Transverse colon (tissue), 4 donors: ENCODE results near the gene PRR3. TPM values are rescaled to one million over a fixed set of nuclear protein-coding genes. Genes with fewer than 3 reads are reported as not detected.
A peak's percentile ranks its signal among the peaks of the same experiment; 100 is the strongest.
"Not testable (repeated sequence)": the region's sequence is repeated elsewhere in the genome, so short reads cannot be mapped to it uniquely, and the experiment has no call there.

Source experiments
- DNase-seq: peaks from one replicate; pipeline ENCODE4 v3.0.0-alpha.2; 2019
- H3K27ac ChIP-seq, 4 donors: fragments of 200-600 bp; sonication (generic); 2 replicates each; pipeline ENCODE4 v1.5.1; 2016 to 2018; ENCODE audit warnings: inconsistent platforms in 4 of 4
- H3K27me3 ChIP-seq: fragments of 200-600 bp; sonication (generic); 2 replicates; pipeline ENCODE4 v1.5.1; 2017; ENCODE audit warnings: inconsistent platforms
- H3K36me3 ChIP-seq, 4 donors: fragments of 200-600 bp; sonication (generic); 2 replicates each; pipeline ENCODE4 v1.5.1; 2017 to 2019; ENCODE audit warnings: inconsistent platforms in 4 of 4
- H3K4me1 ChIP-seq, 4 donors: fragments of 200-600 bp; sonication (generic); 2 replicates each; pipeline ENCODE4 v1.5.1; 2017 to 2020; ENCODE audit warnings: inconsistent platforms in 4 of 4
- H3K4me3 ChIP-seq, 4 donors: fragments of 200-600 bp; sonication (generic); 1 replicate in 1 of 4; 2 replicates in 3 of 4; pipeline versions ENCODE4 v1.5.1 to v1.6.1; 2017 to 2019; ENCODE audit warnings: inconsistent platforms in 4 of 4
- H3K9me3 ChIP-seq, 2 donors: fragments of 200-600 bp; sonication (generic); 2 replicates each; pipeline ENCODE4 v1.5.1; 2017 to 2019; ENCODE audit warnings: inconsistent platforms in 2 of 2
- CTCF ChIP-seq, 5 experiments: fragments of 200-600 bp in 3 of 5; fragments of 450-650 bp in 2 of 5; sonication (generic) in 3 of 5; IDR thresholded peaks; 1 replicate in 2 of 5; 2 replicates in 3 of 5; pipeline ENCODE4 v1.5.1; 2016 to 2017; ENCODE audit warnings: antibody characterized with exemption in 5 of 5, inconsistent platforms in 3 of 5, mild to moderate bottlenecking in 2 of 5, moderate library complexity in 1 of 5
- EP300 ChIP-seq: sonication (generic); formaldehyde crosslinking; IDR thresholded peaks from one replicate; pipeline ENCODE4 v1.6.1; 2017; ENCODE audit warnings: antibody characterized with exemption, low read depth
- POLR2A ChIP-seq: fragments of 450-650 bp; IDR thresholded peaks from one replicate; pipeline ENCODE4 v1.6.1; 2016; ENCODE audit warnings: antibody characterized with exemption, mild to moderate bottlenecking, moderate library complexity
- POLR2AphosphoS5 ChIP-seq, 3 donors: sonication (generic); formaldehyde crosslinking; IDR thresholded peaks; one replicate each; pipeline ENCODE4 v1.6.1; 2016; ENCODE audit warnings: antibody characterized with exemption in 3 of 3
- WGBS, 2 donors: methylation state at CpG; one replicate each; pipeline ENCODE4 v1.1.5; 2018; ENCODE audit warnings: low coverage in 1 of 2; 5-methylcytosine and 5-hydroxymethylcytosine counted together
- in situ Hi-C, 4 donors: fragments of 200-750 bp; cut with MboI; loops; one replicate each; pipeline versions ENCODE4 v1.15.0 to v1.15.1; 2017; ENCODE audit warnings: low sequenced_read_pairs in 3 of 4, low pct_ligation_motif_present in 1 of 4, low pct_unique_long_range_greater_than_20kb in 1 of 4
- intact Hi-C: fragments of 100-400 bp; cut with DNase I; formaldehyde crosslinking; loops from one replicate; pipeline ENCODE4 v1.15.1; 2023; ENCODE audit warnings: low total_unique reads
- total RNA-seq, 4 donors: library from RNA; depleted of rRNA; stranded (reverse); fragments of >200 nt; gene quantifications; one replicate each; pipeline ENCODE4 v1.1.0, GENCODE V29; 2016

Gene PRR3
- total RNA-seq, 4 donors from 2014 or later = 2.2 to 10.1 (median 5.0) TPM

GRCh38 chr6:30521082-30521481 is 36.0 kb upstream of the PRR3 start:
- 27% methylated on average over 7 of the region's 7 CpGs; no CpG with 5 or more reads in 1 of the 2 donors for whole genome bisulfite sequencing, 2 donors
- H3K27ac ChIP-seq = peak overlapping the region; percentile 74 to 86 (median 78)
- intact Hi-C loops = not testable (repeated sequence)

GRCh38 chr6:30521952-30522351 is 35.1 kb upstream of the PRR3 start:
- DNase-seq, in situ Hi-C loops, H3K9me3 ChIP-seq, H3K27me3 ChIP-seq, H3K4me3 ChIP-seq, intact Hi-C loops, H3K36me3 ChIP-seq: not testable (repeated sequence)
- 88 to 93% methylated on average over 5 of the region's 5 CpGs for WGBS, 2 donors
- H3K27ac ChIP-seq = peak overlapping the region in 2 of 4 donors; percentile 74 to 86
- H3K4me1 ChIP-seq = peaks cover 9 to 25% (median 18%) of the 10 kb centered on the region in 4 donors

More at GRCh38 chr6:30521082-30521481, 36.0 kb upstream of the PRR3 start:
- in situ Hi-C loops, H3K27me3 ChIP-seq, H3K36me3 ChIP-seq, H3K9me3 ChIP-seq, H3K4me3 ChIP-seq: not testable (repeated sequence)
- DNase-seq = peak; percentile 76
- peaks cover 9 to 29% (median 19%) of the 10 kb centered on the region in 4 donors for H3K4me1 ChIP-seq
- TF ChIP-seq POLR2A = peak; percentile 44
- TF ChIP-seq POLR2AphosphoS5 (IDR thresholded peaks at IDR 0.05) = peak in 2 of 3 donors; percentile 18 to 26

GRCh38 chr6:30526444-30526843 is 30.7 kb upstream of the PRR3 start:
- peaks cover 4 to 33% (median 6%) of the 10 kb centered on the region in 4 donors for H3K4me1 ChIP-seq
- H3K27me3 ChIP-seq, H3K36me3 ChIP-seq, H3K27ac ChIP-seq, DNase-seq, H3K4me3 ChIP-seq, in situ Hi-C loops, H3K9me3 ChIP-seq, intact Hi-C loops: not testable (repeated sequence)
- 97 to 100% methylated on average over 2 to 3 of the region's 3 CpGs for WGBS, 2 donors

DNA sequence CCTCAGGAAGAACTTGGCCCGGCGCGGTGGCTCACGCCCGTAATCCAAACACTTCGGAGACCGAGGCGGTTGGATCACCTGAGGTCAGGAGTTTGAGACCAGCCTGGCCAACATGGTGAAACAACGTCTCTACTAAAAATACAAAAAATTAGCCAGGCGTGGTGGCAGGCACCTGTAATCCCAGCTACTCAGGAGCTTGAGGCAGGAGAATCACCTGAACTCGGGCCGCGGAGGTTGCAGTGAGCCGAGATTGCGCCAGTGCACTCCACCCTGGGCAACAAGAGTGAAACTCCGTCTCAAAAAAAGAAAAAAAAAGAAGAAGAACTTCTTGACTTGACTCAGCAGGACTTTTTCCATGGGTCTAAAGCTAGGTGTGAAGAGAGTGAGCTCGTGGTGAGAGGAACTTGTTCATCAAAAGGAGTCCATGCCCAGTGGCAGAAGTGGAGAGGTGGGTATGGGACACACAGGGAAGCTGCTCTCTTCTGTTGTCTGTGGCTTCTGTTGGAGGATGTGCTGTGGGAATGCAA is 27.7 kb upstream of the PRR3 start:
- intact Hi-C loops, H3K9me3 ChIP-seq, DNase-seq, H3K36me3 ChIP-seq, H3K27me3 ChIP-seq, H3K4me3 ChIP-seq, in situ Hi-C loops: not testable (repeated sequence)
- Histone ChIP-seq H3K27ac (peak overlapping the region in 3 of 4 donors; percentile 9 to 82 (median 16)), H3K4me1 (peaks cover 3 to 38% (median 8%) of the 10 kb centered on the region in 4 donors)
- WGBS, 2 donors = 79 to 80% methylated on average over 9 to 17 of the region's 17 CpGs

DNA sequence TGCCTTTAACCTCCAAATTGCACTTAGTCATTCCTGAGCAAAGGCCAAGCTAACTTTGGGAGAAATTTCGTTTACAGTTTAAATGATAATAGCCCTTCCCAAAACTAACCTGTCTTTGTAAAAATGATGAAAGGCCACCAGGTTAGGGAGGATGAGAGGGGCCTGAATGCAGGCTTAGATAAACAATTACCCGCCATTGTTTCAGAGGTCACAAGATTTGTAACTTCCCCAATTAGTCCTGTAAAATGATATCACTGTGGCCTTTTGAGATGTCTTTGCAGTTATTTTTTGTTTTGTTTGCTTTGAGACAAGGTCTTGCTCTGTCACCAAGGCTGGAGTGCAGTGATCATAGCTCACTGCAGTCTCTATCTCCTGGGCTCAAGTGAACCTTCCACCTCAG is 27.1 kb upstream of the PRR3 start:
- TF ChIP-seq POLR2AphosphoS5 (IDR thresholded peaks at IDR 0.05) (no peak), EP300 (no peak)
- no peak overlapping the region for H3K4me3 ChIP-seq
- 54 to 62% methylated on average over 2 of the region's 2 CpGs for WGBS, 2 donors
- H3K27me3 ChIP-seq = no peaks in the 10 kb centered on the region
- peaks cover 3 to 38% (median 8%) of the 10 kb centered on the region in 4 donors for H3K4me1 ChIP-seq
- peak overlapping the region in 1 of 4 donors; percentile 16 for H3K27ac ChIP-seq
- intact Hi-C loops (loop anchor here (5.0 kb wide), 1 partner anchor 48 kb away; no protein-coding TSS in a partner anchor), in situ Hi-C loops (no loop called here)
- no peaks in the 10 kb centered on the region for H3K9me3 ChIP-seq
- H3K36me3 ChIP-seq = no peaks in the 10 kb centered on the region
- DNase-seq = no peak

DNA sequence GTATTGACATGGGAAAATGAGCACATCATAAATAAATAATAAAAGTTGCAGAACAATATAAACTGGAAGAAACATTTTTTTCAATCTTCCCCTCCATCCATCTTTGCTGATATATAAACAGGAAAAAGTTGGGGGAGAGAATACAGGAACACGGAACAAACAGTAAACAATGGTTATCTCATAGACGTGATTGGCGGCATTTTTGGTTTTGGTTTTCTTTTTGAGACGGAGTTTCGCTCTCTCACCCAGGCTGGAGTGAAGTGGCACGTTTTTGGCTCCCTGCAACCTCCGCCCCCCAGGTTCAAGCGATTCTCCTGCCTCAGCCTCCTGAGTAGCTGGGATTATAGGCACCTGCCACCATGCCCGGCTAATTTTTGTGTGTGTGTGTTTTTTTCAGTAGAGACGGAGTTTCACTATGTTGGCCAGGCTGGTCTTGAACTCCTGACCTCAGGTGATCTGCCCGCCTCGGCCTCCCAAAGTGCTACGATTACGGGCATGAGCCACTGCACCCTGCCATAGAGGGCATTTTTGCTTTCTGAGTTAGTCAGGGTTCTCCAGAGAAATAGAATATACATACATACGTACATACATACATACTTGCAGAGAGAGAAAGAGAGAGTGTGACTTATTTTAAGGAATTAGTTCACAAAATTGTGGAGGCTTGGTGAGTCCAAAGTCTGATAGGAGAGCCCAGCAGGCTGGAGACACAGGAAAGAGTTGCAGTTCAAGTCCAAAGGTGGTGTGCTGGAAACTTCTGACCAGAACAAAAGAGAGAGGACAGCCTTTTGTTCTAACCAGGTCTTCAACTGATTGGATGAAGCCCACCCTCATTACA is 23.4 kb upstream of the PRR3 start:
- Histone ChIP-seq H3K4me3 (no peak overlapping the region), H3K27me3 (no peaks in the 10 kb centered on the region), H3K27ac (no peak overlapping the region), H3K9me3 (no peaks in the 10 kb centered on the region), H3K36me3 (no peaks in the 10 kb centered on the region), H3K4me1 (peaks cover 0 to 23% (median 4%) of the 10 kb centered on the region in 4 donors)
- 63 to 94% methylated on average over 3 to 15 of the region's 15 CpGs for WGBS, 2 donors
- in situ Hi-C loops (no loop called here), intact Hi-C loops (loop anchor here (5.0 kb wide), 1 partner anchor 51 kb away; no protein-coding TSS in a partner anchor)
- DNase-seq = no peak
- TF ChIP-seq CTCF (IDR thresholded peaks at IDR 0.05) (no peak), EP300 (no peak), POLR2A (no peak), POLR2AphosphoS5 (IDR thresholded peaks at IDR 0.05) (no peak)
